Common myeloid progenitor, CD34-positive (primary cell): ENCODE data around the gene MIEF1.

ENCODE experiments used
- CTCF ChIA-PET: fragments of 350-600 bp; sonication (Branson Sonifier 250); formaldehyde crosslinking; loops from one replicate; lab custom pipeline; 2021; ENCODE audit warnings: antibody characterized with exemption; lab: Charles Lee
- POLR2A ChIA-PET: fragments of 350-600 bp; sonication (Branson Sonifier 250); formaldehyde crosslinking; loops from one replicate; lab custom pipeline; 2021; ENCODE audit warnings: antibody characterized with exemption; lab: Charles Lee
- DNase-seq, 3 donors: peaks; one replicate each; pipeline versions ENCODE4 v3.0.0 to v3.0.0-alpha.2; 2013
- H3K27ac ChIP-seq, 2 experiments: 1 replicate in 1 of 2; 2 replicates in 1 of 2; pipeline ENCODE4 v1.7.0; 2013; ENCODE audit warnings: inconsistent platforms in 2 of 2, low read length in 2 of 2, mild to moderate bottlenecking in 2 of 2, low read depth in 1 of 2, moderate library complexity in 1 of 2; ENCODE audit not compliant: severe bottlenecking in 2 of 2, insufficient read depth in 1 of 2, poor library complexity in 1 of 2
- H3K27me3 ChIP-seq, 5 experiments: replicated peaks in 2 of 5; 1 replicate in 3 of 5; 2 replicates in 2 of 5; pipeline versions ENCODE4 v1.6.1 to v1.7.0; 2013; ENCODE audit warnings: low read length in 4 of 5, mild to moderate bottlenecking in 2 of 5, moderate library complexity in 2 of 5, inconsistent platforms in 1 of 5; ENCODE audit not compliant: insufficient read depth in 5 of 5, control insufficient read depth in 4 of 5
- H3K36me3 ChIP-seq, 4 experiments: 1 replicate in 2 of 4; 2 replicates in 2 of 4; pipeline versions ENCODE4 v1.6.1 to v1.7.0; 2013; ENCODE audit warnings: low read length in 3 of 4, control low read depth in 1 of 4, mild to moderate bottlenecking in 1 of 4; ENCODE audit not compliant: control insufficient read depth in 4 of 4, insufficient read depth in 4 of 4
- H3K4me1 ChIP-seq, 4 experiments: 1 replicate in 3 of 4; 2 replicates in 1 of 4; pipeline versions ENCODE4 v1.6.1 to v1.7.1; 2013; ENCODE audit warnings: low read length in 3 of 4, mild to moderate bottlenecking in 3 of 4, control low read depth in 1 of 4, inconsistent platforms in 1 of 4, moderate library complexity in 1 of 4; ENCODE audit not compliant: control insufficient read depth in 4 of 4, insufficient read depth in 4 of 4; ENCODE audit errors: control extremely low read depth in 1 of 4
- H3K4me3 ChIP-seq, 7 experiments: 1 replicate in 4 of 7; 2 replicates in 3 of 7; pipeline versions ENCODE4 v1.5.1 to v1.7.0; 2013; ENCODE audit warnings: mild to moderate bottlenecking in 7 of 7, low read length in 6 of 7, moderate library complexity in 6 of 7, inconsistent platforms in 2 of 7, low read depth in 2 of 7, control low read depth in 1 of 7; ENCODE audit not compliant: insufficient read depth in 4 of 7, control insufficient read depth in 1 of 7; ENCODE audit errors: extremely low read depth in 1 of 7
- H3K9me3 ChIP-seq, 5 experiments: 1 replicate in 4 of 5; 2 replicates in 1 of 5; pipeline versions ENCODE4 v1.6.1 to v1.7.1; 2013; ENCODE audit warnings: low read length in 4 of 5, mild to moderate bottlenecking in 2 of 5, inconsistent platforms in 1 of 5, low read depth in 1 of 5, moderate library complexity in 1 of 5; ENCODE audit not compliant: control insufficient read depth in 4 of 5, insufficient read depth in 2 of 5; ENCODE audit errors: control extremely low read depth in 1 of 5
- WGBS: methylation state at CpG from one replicate; pipeline ENCODE4 v1.1.5; 2013; ENCODE audit not compliant: insufficient coverage; 5-methylcytosine and 5-hydroxymethylcytosine counted together

MIEF1 gene

DNA sequence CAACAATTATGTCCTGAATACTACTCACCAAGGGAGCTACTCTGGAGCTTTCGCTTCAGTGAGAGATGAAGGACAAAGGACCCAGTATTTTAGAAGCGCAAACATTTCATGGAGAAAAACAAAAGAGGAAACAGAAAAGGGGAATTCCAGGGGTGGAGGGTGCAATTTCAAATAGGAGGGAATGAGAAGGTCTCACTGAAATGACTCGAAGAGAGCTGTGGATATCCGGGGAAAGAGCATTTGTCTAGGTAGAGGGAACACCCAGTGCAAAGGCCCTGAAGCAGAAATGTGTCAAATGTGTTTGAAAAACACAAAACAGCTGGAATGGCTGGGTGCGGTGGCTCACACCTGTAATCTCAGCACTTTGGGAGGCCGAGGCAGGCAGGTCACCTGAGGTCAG is 28.0 kb downstream of the MIEF1 start:
- WGBS = 92% methylated on average over 5 of the region's 6 CpGs
- ChIA-PET POLR2A (interaction anchor here (1.2 to 1.9 kb wide), 4 partner anchors 10 to 211 kb away, joined by 3 to 17 read pairs (median 7); partner anchors contain the start of gene ATF4), CTCF (interaction anchor here (0.7 to 11.8 kb wide), 15 partner anchors 8 to 514 kb away, joined by 3 to 243 read pairs (median 5); partner anchors contain the start of genes ATF4, MIEF1 and TAB1)
- Histone ChIP-seq H3K36me3 (peaks cover 3 to 42% (median 22%) of the 10 kb centered on the region in 4 experiments), H3K27me3 (no peaks in the 10 kb centered on the region), H3K4me3 (no peak overlapping the region), H3K27ac (peak overlapping the region in 1 of 2 experiments; percentile 16), H3K4me1 (peaks cover 12 to 79% (median 75%) of the 10 kb centered on the region in 4 experiments), H3K9me3 (no peaks in the 10 kb centered on the region)
- DNase-seq = no peak

- ChIA-PET POLR2A (no interaction called here), CTCF (interaction anchor here (0.7 to 11.8 kb wide), 15 partner anchors 8 to 513 kb away, joined by 3 to 243 read pairs (median 5); partner anchors contain the start of genes ATF4, MIEF1 and TAB1)
- peak; percentile 77 to 87 (median 82) for DNase-seq
- H3K4me3 ChIP-seq = peak overlapping the region in 3 of 7 experiments; percentile 83 to 96 (median 88)
- H3K27me3 ChIP-seq = no peaks in the 10 kb centered on the region
- H3K27ac ChIP-seq = peak overlapping the region in 1 of 2 experiments; percentile 93
- peaks cover 12 to 77% (median 69%) of the 10 kb centered on the region in 4 experiments for H3K4me1 ChIP-seq
- H3K9me3 ChIP-seq = no peaks in the 10 kb centered on the region
- 54% methylated on average over 8 of the region's 9 CpGs for WGBS
- H3K36me3 ChIP-seq = peaks cover 3 to 37% (median 20%) of the 10 kb centered on the region in 4 experiments
These were observed 28.7 kb downstream of the MIEF1 start for GRCh38 chr22:39530692-39531331.

DNA sequence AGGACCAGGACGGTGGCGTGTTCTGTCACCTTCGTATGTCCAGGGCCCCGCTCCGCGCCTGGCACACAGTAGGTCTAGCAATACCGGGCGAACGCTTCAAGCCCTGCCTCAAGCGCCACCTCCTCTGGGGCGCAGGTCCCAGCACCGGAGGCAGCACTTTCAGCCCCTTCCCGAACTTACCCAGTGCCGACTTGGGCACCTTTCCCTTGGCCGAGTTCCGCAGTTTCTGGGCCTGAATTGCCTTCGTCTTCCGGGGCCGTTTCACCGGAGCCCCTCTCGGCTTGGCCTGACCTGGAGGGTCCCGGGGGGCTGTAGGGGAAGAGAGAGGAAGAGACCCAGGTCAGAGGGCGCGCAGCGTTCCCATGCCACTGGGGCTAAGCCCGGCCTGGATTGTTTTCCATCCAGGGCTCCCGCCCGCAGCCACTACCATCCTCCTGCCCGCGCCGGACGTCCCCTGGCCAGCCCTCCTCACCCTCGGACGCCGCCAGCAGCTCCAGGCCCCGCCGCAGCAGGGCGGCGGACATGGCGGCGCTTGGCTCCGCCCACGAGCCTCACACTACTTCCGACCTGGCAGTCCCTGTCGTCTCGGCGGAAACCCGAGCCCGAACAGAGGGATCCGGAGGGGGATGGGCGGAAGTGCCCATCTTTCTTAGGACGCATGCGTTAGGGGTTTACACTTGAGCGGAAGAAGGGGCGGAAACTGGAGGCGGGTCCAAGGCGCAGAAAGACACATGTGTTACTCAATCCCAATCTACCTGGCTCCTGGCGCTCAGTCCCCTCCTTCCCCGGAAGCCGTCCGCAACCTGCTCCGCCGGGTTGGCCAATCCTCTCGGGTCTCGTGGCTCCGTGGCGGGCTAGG is 30.4 kb downstream of the MIEF1 start, which contains the start of gene RPS19BP1:
TSS of gene RPS19BP1 (minus strand) at position 534 of the 859 bp plus-strand sequence. CDS start at position 524, 10 bp downstream.
- Histone ChIP-seq H3K27ac (peak within 1 kb of the TSS; percentile 81 to 93), H3K36me3 (peaks cover 3 to 32% (median 19%) of the 10 kb centered on the region in 4 experiments), H3K27me3 (peaks cover 0 to under 1% (median 0%) of the 10 kb centered on the region in 5 experiments), H3K9me3 (no peaks in the 10 kb centered on the region), H3K4me3 (peak within 1 kb of the TSS; percentile 75 to 96 (median 83)), H3K4me1 (peaks cover 12 to 61% (median 55%) of the 10 kb centered on the region in 4 experiments)
- CTCF ChIA-PET = interaction anchor here (2.1 to 11.8 kb wide), 5 partner anchors 12 to 133 kb away, joined by 5 to 243 read pairs (median 31); partner anchors contain the start of genes ATF4 and TAB1
- WGBS = under 1% methylated on average over 58 of the region's 67 CpGs
- POLR2A ChIA-PET = interaction anchor here (1.0 kb wide), 1 partner anchor 12 kb away, joined by 3 read pairs; the partner anchor contains the start of gene ATF4
- DNase-seq = peak; percentile 100

GRCh38 chr22:39534092-39534506 is 32.0 kb downstream of the MIEF1 start:
- Histone ChIP-seq H3K4me3 (no peak overlapping the region), H3K27ac (no peak overlapping the region), H3K36me3 (peaks cover 0 to 15% (median 7%) of the 10 kb centered on the region in 4 experiments), H3K27me3 (peaks cover 0 to 4% (median 0%) of the 10 kb centered on the region in 5 experiments), H3K9me3 (no peaks in the 10 kb centered on the region), H3K4me1 (peaks cover 12 to 44% (median 38%) of the 10 kb centered on the region in 4 experiments)
- POLR2A ChIA-PET = interaction anchor here (1.5 kb wide), 1 partner anchor 491 kb away, joined by 4 read pairs; no protein-coding TSS in a partner anchor
- WGBS = 89% methylated on average over 11 of the region's 12 CpGs
- CTCF ChIA-PET = interaction anchor here (1.0 to 7.7 kb wide), 18 partner anchors 9 to 819 kb away, joined by 3 to 85 read pairs (median 4); no protein-coding TSS in a partner anchor
- no peak for DNase-seq

GRCh38 chr22:39534591-39535356 is 32.7 kb downstream of the MIEF1 start:
- H3K4me3 ChIP-seq = peak overlapping the region in 1 of 7 experiments; percentile 11
- peak; percentile 54 to 75 (median 71) for DNase-seq
- ChIA-PET POLR2A (interaction anchor here (0.6 to 1.9 kb wide), 4 partner anchors 82 to 813 kb away, joined by 3 to 5 read pairs (median 4); no protein-coding TSS in a partner anchor), CTCF (interaction anchor here (1.0 to 7.7 kb wide), 19 partner anchors 8 to 818 kb away, joined by 3 to 85 read pairs (median 4); no protein-coding TSS in a partner anchor)
- no peak overlapping the region for H3K27ac ChIP-seq
- H3K27me3 ChIP-seq = peaks cover 0 to 4% (median 0%) of the 10 kb centered on the region in 5 experiments
- no peaks in the 10 kb centered on the region for H3K9me3 ChIP-seq
- peaks cover 0 to 9% (median 6%) of the 10 kb centered on the region in 4 experiments for H3K36me3 ChIP-seq
- H3K4me1 ChIP-seq = peaks cover 12 to 38% (median 31%) of the 10 kb centered on the region in 4 experiments
- WGBS = 10% methylated on average over 29 of the region's 41 CpGs

DNA sequence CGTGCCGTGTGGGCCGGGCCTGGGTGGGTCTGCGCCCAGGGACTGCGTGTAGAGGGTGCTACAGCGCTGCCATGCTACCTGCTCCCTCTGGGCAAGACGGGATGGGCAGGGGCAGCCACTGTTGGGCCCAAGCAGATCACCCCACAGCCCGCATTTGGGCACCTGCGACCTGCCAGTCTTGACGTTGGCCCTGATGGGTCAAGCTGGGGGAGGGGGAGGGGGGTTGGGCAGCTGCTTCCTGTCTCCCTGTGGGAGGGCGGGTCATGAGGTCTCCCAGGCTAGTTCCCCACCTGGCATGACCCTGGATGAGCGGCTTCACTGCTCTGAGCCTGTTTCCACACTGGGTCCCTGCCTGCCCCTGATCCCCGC is 33.3 kb downstream of the MIEF1 start:
- peaks cover 0 to 5% (median 2%) of the 10 kb centered on the region in 5 experiments for H3K27me3 ChIP-seq
- CTCF ChIA-PET = interaction anchor here (1.0 to 7.7 kb wide), 16 partner anchors 8 to 817 kb away, joined by 3 to 85 read pairs (median 4); no protein-coding TSS in a partner anchor
- H3K4me1 ChIP-seq = peaks cover 12 to 33% (median 26%) of the 10 kb centered on the region in 4 experiments
- POLR2A ChIA-PET = interaction anchor here (0.6 to 1.9 kb wide), 3 partner anchors 144 to 813 kb away, joined by 4 to 5 read pairs (median 4); no protein-coding TSS in a partner anchor
- no peak overlapping the region for H3K4me3 ChIP-seq
- H3K36me3 ChIP-seq = peaks cover 0 to 4% (median 3%) of the 10 kb centered on the region in 4 experiments
- 55% methylated on average over 13 of the region's 13 CpGs for WGBS
- H3K9me3 ChIP-seq = no peaks in the 10 kb centered on the region
- DNase-seq = no peak
- H3K27ac ChIP-seq = no peak overlapping the region
